Hypothalamus (tissue), 51 donors: ENCODE results near the gene ZNF37A.
"Not testable (repeated sequence)": the region's sequence is repeated elsewhere in the genome, so short reads cannot be mapped to it uniquely, and the experiment has no call there.

Experiments used
- DNase-seq, 51 donors: peaks; one replicate each; lab custom pipeline; 2025; lab: John Stamatoyannopoulos, UW

Gene ZNF37A

DNA sequence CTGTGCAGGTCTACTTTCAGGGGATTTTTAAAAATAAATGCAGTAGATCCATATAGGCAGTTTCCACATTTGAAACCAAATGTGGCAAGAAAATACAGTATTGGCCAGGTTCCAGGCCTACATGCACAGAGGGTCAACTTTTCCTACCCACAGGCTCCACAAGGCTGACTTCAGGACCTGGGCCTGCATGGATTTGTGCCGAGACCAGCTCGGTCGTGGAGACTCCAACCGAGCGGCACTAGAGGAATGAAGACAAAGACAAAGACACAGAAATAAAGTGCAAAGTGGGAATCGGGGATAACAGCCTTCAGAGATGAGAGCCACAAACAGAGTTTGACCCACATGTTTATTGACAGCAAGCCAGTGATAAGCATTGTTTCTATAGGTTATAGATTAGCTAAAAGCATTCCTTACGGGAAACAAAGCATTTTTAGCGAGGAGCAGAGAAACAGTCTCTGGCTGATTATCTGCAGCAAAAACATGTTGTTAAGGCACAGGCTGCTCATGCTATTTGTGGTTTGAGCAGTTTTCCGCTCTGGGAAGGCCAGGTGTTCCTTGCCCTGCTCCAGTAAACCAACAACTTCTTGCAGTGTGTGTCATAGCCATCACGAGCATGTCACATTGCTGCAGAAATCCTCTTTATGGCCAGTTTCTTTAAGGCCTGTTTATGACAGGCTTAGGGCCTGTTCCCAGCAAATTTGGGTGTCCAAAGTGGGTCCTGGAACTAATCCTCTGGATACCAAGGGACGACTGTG lies 52.6 kb downstream of the ZNF37A start:
- peak in 1 of 51 donors; percentile 2 for DNase-seq

DNA sequence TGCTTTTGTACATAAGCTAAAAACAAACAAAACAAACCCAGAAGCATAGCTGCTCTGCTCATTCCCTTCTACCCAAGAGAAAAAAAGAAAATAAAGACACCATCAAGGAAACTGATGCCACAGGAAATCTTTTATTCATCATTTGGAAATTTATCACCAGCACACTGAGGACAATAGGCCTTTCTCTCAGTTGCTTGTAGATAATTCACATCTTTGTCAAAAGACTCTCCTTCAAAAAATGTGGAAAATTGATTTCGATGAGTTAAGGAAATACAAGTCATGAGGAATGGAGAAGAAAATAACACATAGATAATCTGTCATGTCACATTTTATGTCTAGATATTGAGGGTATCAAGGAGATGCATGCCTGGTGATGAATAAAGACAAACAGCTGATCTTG lies 53.5 kb downstream of the ZNF37A start:
- no peak for DNase-seq

DNA sequence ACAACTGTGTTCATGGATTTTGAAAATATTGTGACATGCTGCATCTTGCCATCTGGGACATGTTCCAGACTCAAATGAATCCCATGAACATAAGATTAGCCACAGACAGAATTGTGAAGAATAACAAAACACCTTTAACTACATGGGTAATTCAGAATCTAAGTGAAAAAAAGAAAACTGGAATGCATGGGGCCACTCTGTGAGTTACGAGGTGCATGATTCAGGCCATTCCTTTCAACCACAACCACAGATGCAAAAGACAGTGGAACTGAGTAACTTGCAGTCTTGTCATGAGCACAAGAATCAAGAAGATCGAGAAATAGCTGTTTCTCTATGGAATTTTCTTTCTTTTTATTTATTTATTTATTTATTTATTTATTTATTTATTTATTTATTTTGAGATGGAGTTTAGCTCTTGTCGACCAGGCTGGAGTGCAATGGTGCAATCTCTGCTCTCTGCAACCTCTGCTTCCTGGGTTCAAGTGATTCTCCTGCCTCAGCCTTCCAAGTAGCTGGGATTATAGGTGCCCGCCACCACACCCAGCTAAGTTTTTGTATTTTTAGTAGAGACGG lies 56.8 kb downstream of the ZNF37A start:
- not testable (repeated sequence) for DNase-seq

- no peak for DNase-seq
Measured at GRCh38 chr10:38156416-38157269, 62.5 kb downstream of the ZNF37A start.

DNA sequence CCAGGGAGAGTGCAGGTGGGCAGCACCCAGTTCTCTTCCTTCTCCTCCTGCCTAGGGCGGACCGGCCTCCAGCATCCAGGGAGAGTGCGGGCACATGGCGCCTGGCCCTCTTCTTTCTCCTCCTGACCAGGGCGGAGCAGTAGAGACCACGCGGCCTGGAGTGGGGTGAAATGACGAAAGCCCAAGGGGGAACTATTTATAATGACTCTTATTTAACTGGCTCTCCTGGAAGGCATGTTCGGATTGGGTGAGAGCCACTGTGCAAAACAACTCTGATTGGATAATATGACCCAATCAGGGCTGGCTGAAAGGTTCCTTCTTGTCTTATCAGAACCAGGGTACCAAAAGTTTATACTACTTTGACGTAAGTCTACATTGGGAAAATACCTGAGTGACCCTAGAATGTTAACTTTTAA lies 63.1 kb downstream of the ZNF37A start:
- DNase-seq, result no peak

- no peak for DNase-seq
Measured at GRCh38 chr10:38159004-38159403, 64.9 kb downstream of the ZNF37A start.

DNA sequence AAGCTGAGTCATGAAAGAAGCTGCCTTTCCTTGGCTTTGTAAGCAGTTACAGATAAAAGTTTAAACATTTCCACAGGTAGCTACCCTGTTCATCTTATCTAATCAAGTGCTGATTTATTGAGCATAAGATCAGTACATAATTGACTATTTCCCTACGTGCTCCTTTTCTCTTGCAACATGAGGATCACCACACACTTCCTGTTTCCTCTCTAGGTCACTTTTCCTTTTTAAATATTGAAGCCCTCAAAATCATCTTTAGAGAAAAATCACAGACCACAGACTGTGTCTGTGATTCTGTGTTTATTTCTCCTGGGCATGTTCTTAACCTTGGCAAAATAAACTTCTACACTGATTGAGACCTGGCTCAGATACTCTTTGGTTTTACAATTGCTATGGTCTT lies 69.5 kb downstream of the ZNF37A start:
- DNase-seq, result no peak

- no peak for DNase-seq
Measured at GRCh38 chr10:38174336-38174735, 80.2 kb downstream of the ZNF37A start.

DNA sequence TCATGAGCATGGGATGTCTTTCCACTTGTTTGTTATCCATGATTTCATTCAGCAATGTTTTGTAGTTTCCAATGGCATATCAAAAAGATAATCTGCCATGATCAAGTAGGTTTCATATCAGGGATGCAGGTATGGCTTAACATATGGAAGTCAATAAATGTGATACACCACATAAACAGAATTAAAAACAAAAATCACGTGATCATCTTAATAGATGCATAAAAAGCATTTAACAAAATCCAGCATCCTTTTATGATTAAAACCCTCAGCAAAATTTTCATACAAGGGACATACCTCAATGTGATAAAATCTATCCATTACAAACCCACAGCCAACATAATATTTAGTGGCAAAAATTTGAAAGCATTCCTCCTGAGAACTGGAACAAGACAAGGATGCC lies 90.3 kb downstream of the ZNF37A start:
- no peak for DNase-seq
